ENCODE data around the gene SPATA17.

Gene SPATA17

GRCh38 chr1:217856342-217857034, 225.3 kb downstream of the SPATA17 start:
- DNase-seq (ENCODE audit: low spot score) = no peak

GRCh38 chr1:217857061-217857460, 225.9 kb downstream of the SPATA17 start:
- peak; percentile 37 for DNase-seq (ENCODE audit: low spot score)

GRCh38 chr1:217861658-217862057, 230.5 kb downstream of the SPATA17 start:
- peak; percentile 8 for DNase-seq (ENCODE audit: low spot score)

GRCh38 chr1:217867446-217867995, 236.4 kb downstream of the SPATA17 start:
- DNase-seq (ENCODE audit: low spot score) = no peak

- no peak for DNase-seq (ENCODE audit: low spot score)
Observed at GRCh38 chr1:217871955-217872354, 240.8 kb downstream of the SPATA17 start.

- DNase-seq (ENCODE audit: low spot score) = no peak
Observed at GRCh38 chr1:217875229-217875628, 244.1 kb downstream of the SPATA17 start.

GRCh38 chr1:217876401-217876800, 245.3 kb downstream of the SPATA17 start:
- no peak for DNase-seq (ENCODE audit: low spot score)

GRCh38 chr1:217876896-217877295, 245.8 kb downstream of the SPATA17 start:
- no peak for DNase-seq (ENCODE audit: low spot score)

GRCh38 chr1:217881131-217881543, 250.0 kb downstream of the SPATA17 start:
- no peak for DNase-seq (ENCODE audit: low spot score)

- no peak for DNase-seq (ENCODE audit: low spot score)
Observed at GRCh38 chr1:217881607-217882332, 250.6 kb downstream of the SPATA17 start.

GRCh38 chr1:217885181-217885580, 254.0 kb downstream of the SPATA17 start:
- no peak for DNase-seq (ENCODE audit: low spot score)

GRCh38 chr1:217888328-217888727, 257.2 kb downstream of the SPATA17 start:
- DNase-seq (ENCODE audit: low spot score) = no peak

GRCh38 chr1:217889401-217889800, 258.3 kb downstream of the SPATA17 start:
- no peak for DNase-seq (ENCODE audit: low spot score)

- no peak for DNase-seq (ENCODE audit: low spot score)
Observed at GRCh38 chr1:217891966-217892365, 260.8 kb downstream of the SPATA17 start.

- DNase-seq (ENCODE audit: low spot score) = no peak
Observed at GRCh38 chr1:217892750-217893149, 261.6 kb downstream of the SPATA17 start.

- DNase-seq (ENCODE audit: low spot score) = no peak
Observed at GRCh38 chr1:217895841-217896240, 264.7 kb downstream of the SPATA17 start.

GRCh38 chr1:217896490-217896889, 265.3 kb downstream of the SPATA17 start:
- DNase-seq (ENCODE audit: low spot score) = no peak

- no peak for DNase-seq (ENCODE audit: low spot score)
Observed at GRCh38 chr1:217897100-217897499, 266.0 kb downstream of the SPATA17 start.

GRCh38 chr1:217899614-217900013, 268.5 kb downstream of the SPATA17 start:
- no peak for DNase-seq (ENCODE audit: low spot score)

- no peak for DNase-seq (ENCODE audit: low spot score)
Observed at GRCh38 chr1:217907504-217907903, 276.4 kb downstream of the SPATA17 start.

- no peak for DNase-seq (ENCODE audit: low spot score)
Observed at GRCh38 chr1:217910203-217910602, 279.1 kb downstream of the SPATA17 start.

GRCh38 chr1:217910791-217911320, 279.7 kb downstream of the SPATA17 start:
- no peak for DNase-seq (ENCODE audit: low spot score)

- DNase-seq (ENCODE audit: low spot score) = no peak
Observed at GRCh38 chr1:217911908-217912307, 280.8 kb downstream of the SPATA17 start.
